Measurements from ENCODE around the gene HAT1. TPM values are rescaled to one million over a fixed set of nuclear protein-coding genes. Genes with fewer than 3 reads are reported as not detected.
"Not testable (repeated sequence)": the region's sequence is repeated elsewhere in the genome, so short reads cannot be mapped to it uniquely, and the experiment has no call there.

The HAT1 gene
- polyA plus RNA-seq, 2 donors = 7.2 to 29.4 TPM

- Histone ChIP-seq H3K4me3 (ENCODE audit: low read depth in 1 of 2, low read length in 2 of 2) (no peak overlapping the region), H3K27ac (ENCODE audit: low read depth in 2 of 2, low read length in 1 of 2) (no peak overlapping the region), H3K27me3 (ENCODE audit: control insufficient read depth in 1 of 2, insufficient read depth in 2 of 2, low read length in 2 of 2) (no peaks in the 10 kb centered on the region), H3K4me1 (ENCODE audit: control insufficient read depth in 2 of 2, insufficient read depth in 2 of 2, low read length in 1 of 2) (peaks cover 0 to 2% of the 10 kb centered on the region in 2 donors), H3K36me3 (ENCODE audit: control insufficient read depth in 2 of 2, insufficient read depth in 2 of 2, low read length in 1 of 2) (no peaks in the 10 kb centered on the region), H3K9me3 (ENCODE audit: control insufficient read depth in 2 of 2, insufficient read depth in 1 of 2, low read depth in 1 of 2, low read length in 1 of 2) (no peaks in the 10 kb centered on the region)
- WGBS, 2 donors = 55 to 71% methylated on average over 1 of the region's 1 CpG
Observed at GRCh38 chr2:171889808-171890207, 32.5 kb upstream of the HAT1 start.

- WGBS, 2 donors = 25 to 26% methylated on average over 7 of the region's 7 CpGs
- no peaks in the 10 kb centered on the region for H3K9me3 ChIP-seq (ENCODE audit: control insufficient read depth in 2 of 2, insufficient read depth in 1 of 2, low read depth in 1 of 2, low read length in 1 of 2)
- no peaks in the 10 kb centered on the region for H3K36me3 ChIP-seq (ENCODE audit: control insufficient read depth in 2 of 2, insufficient read depth in 2 of 2, low read length in 1 of 2)
- peak overlapping the region; percentile 77 to 79 for H3K4me3 ChIP-seq (ENCODE audit: low read depth in 1 of 2, low read length in 2 of 2)
- peaks cover 0 to 2% of the 10 kb centered on the region in 2 donors for H3K4me1 ChIP-seq (ENCODE audit: control insufficient read depth in 2 of 2, insufficient read depth in 2 of 2, low read length in 1 of 2)
- peak overlapping the region; percentile 82 to 90 for H3K27ac ChIP-seq (ENCODE audit: low read depth in 2 of 2, low read length in 1 of 2)
- no peaks in the 10 kb centered on the region for H3K27me3 ChIP-seq (ENCODE audit: control insufficient read depth in 1 of 2, insufficient read depth in 2 of 2, low read length in 2 of 2)
Observed at GRCh38 chr2:171893196-171893823, 29.0 kb upstream of the HAT1 start.

GRCh38 chr2:171893824-171894611, 28.2 kb upstream of the HAT1 start, which contains the start of gene SLC25A12:
Gene SLC25A12, minus strand, starts transcription at chr2:171894244. Its CDS starts 30 bp downstream, at chr2:171894214.
- Histone ChIP-seq H3K27ac (ENCODE audit: low read depth in 2 of 2, low read length in 1 of 2) (peak within 1 kb of the TSS; percentile 82 to 90), H3K27me3 (ENCODE audit: control insufficient read depth in 1 of 2, insufficient read depth in 2 of 2, low read length in 2 of 2) (no peaks in the 10 kb centered on the region), H3K36me3 (ENCODE audit: control insufficient read depth in 2 of 2, insufficient read depth in 2 of 2, low read length in 1 of 2) (no peaks in the 10 kb centered on the region), H3K9me3 (ENCODE audit: control insufficient read depth in 2 of 2, insufficient read depth in 1 of 2, low read depth in 1 of 2, low read length in 1 of 2) (no peaks in the 10 kb centered on the region), H3K4me1 (ENCODE audit: control insufficient read depth in 2 of 2, insufficient read depth in 2 of 2, low read length in 1 of 2) (peaks cover 0 to 2% of the 10 kb centered on the region in 2 donors), H3K4me3 (ENCODE audit: low read depth in 1 of 2, low read length in 2 of 2) (peak within 1 kb of the TSS; percentile 77 to 79)
- WGBS, 2 donors = 0% methylated on average over 41 to 63 of the region's 63 CpGs

GRCh38 chr2:171894612-171894947, 27.7 kb upstream of the HAT1 start:
- Histone ChIP-seq H3K9me3 (ENCODE audit: control insufficient read depth in 2 of 2, insufficient read depth in 1 of 2, low read depth in 1 of 2, low read length in 1 of 2) (no peaks in the 10 kb centered on the region), H3K27me3 (ENCODE audit: control insufficient read depth in 1 of 2, insufficient read depth in 2 of 2, low read length in 2 of 2) (no peaks in the 10 kb centered on the region), H3K4me3 (ENCODE audit: low read depth in 1 of 2, low read length in 2 of 2) (peak overlapping the region; percentile 77 to 79)

GRCh38 chr2:171895786-171896185, 26.5 kb upstream of the HAT1 start:
- Histone ChIP-seq H3K27me3 (ENCODE audit: control insufficient read depth in 1 of 2, insufficient read depth in 2 of 2, low read length in 2 of 2) (no peaks in the 10 kb centered on the region), H3K36me3 (ENCODE audit: control insufficient read depth in 2 of 2, insufficient read depth in 2 of 2, low read length in 1 of 2) (no peaks in the 10 kb centered on the region), H3K4me3 (ENCODE audit: low read depth in 1 of 2, low read length in 2 of 2) (no peak overlapping the region), H3K9me3 (ENCODE audit: control insufficient read depth in 2 of 2, insufficient read depth in 1 of 2, low read depth in 1 of 2, low read length in 1 of 2) (no peaks in the 10 kb centered on the region), H3K4me1 (ENCODE audit: control insufficient read depth in 2 of 2, insufficient read depth in 2 of 2, low read length in 1 of 2) (peaks cover 0 to 2% of the 10 kb centered on the region in 2 donors), H3K27ac (ENCODE audit: low read depth in 2 of 2, low read length in 1 of 2) (no peak overlapping the region)
- 68 to 71% methylated on average over 1 of the region's 1 CpG for WGBS, 2 donors

More at GRCh38 chr2:171894612-171894947, 27.7 kb upstream of the HAT1 start:
- WGBS, 2 donors = 20 to 26% methylated on average over 10 of the region's 10 CpGs
- Histone ChIP-seq H3K4me1 (ENCODE audit: control insufficient read depth in 2 of 2, insufficient read depth in 2 of 2, low read length in 1 of 2) (peaks cover 0 to 2% of the 10 kb centered on the region in 2 donors), H3K27ac (ENCODE audit: low read depth in 2 of 2, low read length in 1 of 2) (peak overlapping the region; percentile 82 to 90), H3K36me3 (ENCODE audit: control insufficient read depth in 2 of 2, insufficient read depth in 2 of 2, low read length in 1 of 2) (no peaks in the 10 kb centered on the region)

- not testable (repeated sequence) for H3K36me3 ChIP-seq (ENCODE audit: control insufficient read depth in 2 of 2, insufficient read depth in 2 of 2, low read length in 1 of 2); H3K27ac ChIP-seq (ENCODE audit: low read depth in 2 of 2, low read length in 1 of 2); H3K27me3 ChIP-seq (ENCODE audit: control insufficient read depth in 1 of 2, insufficient read depth in 2 of 2, low read length in 2 of 2); H3K9me3 ChIP-seq (ENCODE audit: control insufficient read depth in 2 of 2, insufficient read depth in 1 of 2, low read depth in 1 of 2, low read length in 1 of 2); H3K4me3 ChIP-seq (ENCODE audit: low read depth in 1 of 2, low read length in 2 of 2); H3K4me1 ChIP-seq (ENCODE audit: control insufficient read depth in 2 of 2, insufficient read depth in 2 of 2, low read length in 1 of 2)
- WGBS, 2 donors = 97% methylated on average over 38 to 58 of the region's 58 CpGs
Observed at GRCh38 chr2:171899623-171900282, 22.5 kb upstream of the HAT1 start.

- no peaks in the 10 kb centered on the region for H3K4me1 ChIP-seq (ENCODE audit: control insufficient read depth in 2 of 2, insufficient read depth in 2 of 2, low read length in 1 of 2)
- H3K9me3 ChIP-seq (ENCODE audit: control insufficient read depth in 2 of 2, insufficient read depth in 1 of 2, low read depth in 1 of 2, low read length in 1 of 2) = no peaks in the 10 kb centered on the region
- 54 to 63% methylated on average over 2 of the region's 2 CpGs for WGBS, 2 donors
- H3K36me3 ChIP-seq (ENCODE audit: control insufficient read depth in 2 of 2, insufficient read depth in 2 of 2, low read length in 1 of 2) = no peaks in the 10 kb centered on the region
- no peak overlapping the region for H3K4me3 ChIP-seq (ENCODE audit: low read depth in 1 of 2, low read length in 2 of 2)
- H3K27ac ChIP-seq (ENCODE audit: low read depth in 2 of 2, low read length in 1 of 2) = no peak overlapping the region
- H3K27me3 ChIP-seq (ENCODE audit: control insufficient read depth in 1 of 2, insufficient read depth in 2 of 2, low read length in 2 of 2) = no peaks in the 10 kb centered on the region
Observed at GRCh38 chr2:171902840-171903420, 19.3 kb upstream of the HAT1 start.

- Histone ChIP-seq H3K36me3 (ENCODE audit: control insufficient read depth in 2 of 2, insufficient read depth in 2 of 2, low read length in 1 of 2) (no peaks in the 10 kb centered on the region), H3K27me3 (ENCODE audit: control insufficient read depth in 1 of 2, insufficient read depth in 2 of 2, low read length in 2 of 2) (no peaks in the 10 kb centered on the region), H3K9me3 (ENCODE audit: control insufficient read depth in 2 of 2, insufficient read depth in 1 of 2, low read depth in 1 of 2, low read length in 1 of 2) (peaks cover 0 to 3% of the 10 kb centered on the region in 2 donors), H3K27ac (ENCODE audit: low read depth in 2 of 2, low read length in 1 of 2) (no peak overlapping the region), H3K4me3 (ENCODE audit: low read depth in 1 of 2, low read length in 2 of 2) (no peak overlapping the region), H3K4me1 (ENCODE audit: control insufficient read depth in 2 of 2, insufficient read depth in 2 of 2, low read length in 1 of 2) (no peaks in the 10 kb centered on the region)
- WGBS, 2 donors = 97 to 98% methylated on average over 1 of the region's 1 CpG
Observed at GRCh38 chr2:171908235-171908634, 14.0 kb upstream of the HAT1 start.

- Histone ChIP-seq H3K9me3 (ENCODE audit: control insufficient read depth in 2 of 2, insufficient read depth in 1 of 2, low read depth in 1 of 2, low read length in 1 of 2) (peaks cover 0 to 3% of the 10 kb centered on the region in 2 donors), H3K4me1 (ENCODE audit: control insufficient read depth in 2 of 2, insufficient read depth in 2 of 2, low read length in 1 of 2) (no peaks in the 10 kb centered on the region), H3K27ac (ENCODE audit: low read depth in 2 of 2, low read length in 1 of 2) (no peak overlapping the region), H3K27me3 (ENCODE audit: control insufficient read depth in 1 of 2, insufficient read depth in 2 of 2, low read length in 2 of 2) (no peaks in the 10 kb centered on the region), H3K36me3 (ENCODE audit: control insufficient read depth in 2 of 2, insufficient read depth in 2 of 2, low read length in 1 of 2) (no peaks in the 10 kb centered on the region), H3K4me3 (ENCODE audit: low read depth in 1 of 2, low read length in 2 of 2) (no peak overlapping the region)
- WGBS, 2 donors = 84 to 88% methylated on average over 3 of the region's 3 CpGs
Observed at GRCh38 chr2:171909266-171909665, 13.0 kb upstream of the HAT1 start.

Measured in esophagus (tissue), 2 donors.